ENCODE results near the gene AAK1.

DNA sequence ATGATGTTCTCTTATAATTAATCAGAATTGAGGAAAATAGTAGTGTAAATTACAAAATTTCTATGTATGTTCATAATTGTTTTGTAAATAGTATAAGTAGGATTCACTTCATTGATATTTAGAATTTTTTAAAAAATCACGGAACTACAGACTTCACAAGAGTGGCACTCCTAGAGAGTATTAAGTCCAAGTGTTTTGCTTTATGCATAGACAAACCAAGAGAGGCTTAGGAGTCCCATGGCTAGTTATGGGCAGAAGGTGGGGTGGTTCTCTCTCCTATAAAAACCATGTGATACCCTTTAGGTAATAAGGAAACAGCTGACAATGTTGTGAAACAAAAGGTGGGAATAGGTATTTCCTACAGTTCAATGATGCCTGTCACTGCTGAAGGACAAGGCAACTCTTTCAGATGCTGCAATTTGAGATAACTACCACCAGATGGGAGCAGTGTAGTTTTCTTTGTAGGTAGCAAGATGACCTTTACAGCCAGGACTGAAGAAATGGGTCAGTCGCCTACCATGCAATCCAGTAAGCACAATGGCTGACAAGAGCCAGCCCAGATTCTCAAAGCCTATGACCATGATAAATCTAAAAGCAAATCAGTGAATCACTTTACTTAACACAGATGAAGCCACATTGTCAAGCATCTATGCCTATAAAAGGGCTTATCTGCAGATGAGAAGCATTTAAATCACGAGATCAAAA lies 83.9 kb downstream of the AAK1 start:
- TF ChIP-seq CTCF (IDR thresholded peaks at IDR 0.05) = peak in 5 of 7 experiments; percentile 43 to 83 (median 53)
- TF ChIP-seq POLR2AphosphoS5 (IDR thresholded peaks at IDR 0.05) = peak in 2 of 3 donors; percentile 11 to 67
- no peak for TF ChIP-seq POLR2A (IDR thresholded peaks at IDR 0.05)
- TF ChIP-seq EP300 (IDR thresholded peaks at IDR 0.05) = no peak

Measured in stomach (tissue), 4 donors.